ENCODE results near the gene RNGTT. TPM values are rescaled to one million over a fixed set of nuclear protein-coding genes. Genes with fewer than 3 reads are reported as not detected.
A peak's percentile ranks its signal among the peaks of the same experiment; 100 is the strongest.
"Not testable (repeated sequence)": the region's sequence is repeated elsewhere in the genome, so short reads cannot be mapped to it uniquely, and the experiment has no call there.

The RNGTT gene
- total RNA-seq (2014; rRNA removed; shearing (Covaris generic)): 16.1 and 18.2 TPM in 2 replicates

GRCh38 chr6:88963139-88964090, at the start of gene RNGTT:
Gene RNGTT, minus strand, starts transcription at chr6:88963618. Its CDS starts 209 bp downstream, at chr6:88963409.
- DNase-seq (ENCODE audit: low spot score): peak; percentile 94

- no peak for DNase-seq (ENCODE audit: low spot score)
Measured at GRCh38 chr6:89011436-89011835, 48.0 kb upstream of the RNGTT start.

DNA sequence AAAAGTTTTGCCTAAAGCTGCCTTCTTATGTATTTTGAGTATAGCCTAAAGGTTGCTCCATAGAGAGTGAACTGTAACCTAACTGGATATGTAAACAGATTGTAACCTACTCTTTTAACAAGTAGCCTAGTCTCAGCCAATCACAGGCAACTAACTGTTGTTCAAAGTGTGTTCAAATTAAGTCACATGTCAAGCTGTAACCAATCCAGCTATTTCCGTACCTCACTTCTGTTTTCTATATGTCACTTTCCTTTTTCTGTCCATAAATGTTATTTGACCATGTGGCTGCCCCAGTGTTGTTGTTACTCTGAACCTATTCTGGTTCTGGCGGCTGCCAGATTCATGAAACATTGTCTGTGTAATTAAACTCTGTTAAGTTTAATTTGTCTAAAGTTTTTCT, 47.4 kb upstream of the RNGTT start:
- DNase-seq (ENCODE audit: low spot score): no peak

- DNase-seq (ENCODE audit: low spot score): no peak
Measured at GRCh38 chr6:89009624-89010059, 46.2 kb upstream of the RNGTT start.

- DNase-seq (ENCODE audit: low spot score): no peak
Measured at GRCh38 chr6:89008815-89009374, 45.5 kb upstream of the RNGTT start.

DNA sequence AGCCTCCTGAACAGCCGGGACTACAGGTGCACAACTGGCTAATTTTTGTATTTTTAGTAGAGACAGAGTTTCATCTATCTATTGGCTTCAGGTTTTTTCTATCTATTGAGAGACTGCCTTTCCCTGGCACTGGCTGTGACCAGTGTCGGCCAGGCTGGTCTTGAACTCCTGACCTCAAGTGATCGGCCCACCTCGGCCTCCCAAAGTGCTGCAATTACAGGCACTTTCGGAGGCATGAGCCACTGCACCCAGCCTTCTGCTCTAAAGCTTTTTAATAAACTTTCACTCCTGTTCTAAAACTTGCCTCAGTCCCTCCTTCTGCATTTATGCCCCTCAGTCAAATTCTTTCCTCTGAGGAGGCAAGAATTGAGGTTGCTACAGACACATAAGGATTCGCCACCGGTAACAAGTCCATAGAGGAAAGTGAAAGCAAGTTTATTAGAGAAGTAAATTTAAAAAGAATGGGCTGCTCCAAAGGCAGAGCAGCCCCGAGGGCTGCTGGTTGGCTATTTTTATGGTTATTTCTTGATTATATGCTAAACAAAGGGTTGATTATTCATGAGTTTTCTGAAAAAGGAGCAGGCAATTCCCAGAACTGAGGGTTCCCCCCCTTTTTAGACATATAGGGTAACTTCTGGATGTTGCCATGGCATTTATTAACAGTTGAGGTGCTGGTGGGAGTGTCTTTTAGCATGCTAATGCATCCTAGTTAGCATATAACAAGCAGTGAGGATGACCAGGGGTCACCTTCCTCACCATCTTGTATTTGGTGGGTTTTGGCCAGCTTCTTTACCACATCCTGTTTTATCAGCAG, 44.8 kb upstream of the RNGTT start:
- DNase-seq (ENCODE audit: low spot score): no peak

DNA sequence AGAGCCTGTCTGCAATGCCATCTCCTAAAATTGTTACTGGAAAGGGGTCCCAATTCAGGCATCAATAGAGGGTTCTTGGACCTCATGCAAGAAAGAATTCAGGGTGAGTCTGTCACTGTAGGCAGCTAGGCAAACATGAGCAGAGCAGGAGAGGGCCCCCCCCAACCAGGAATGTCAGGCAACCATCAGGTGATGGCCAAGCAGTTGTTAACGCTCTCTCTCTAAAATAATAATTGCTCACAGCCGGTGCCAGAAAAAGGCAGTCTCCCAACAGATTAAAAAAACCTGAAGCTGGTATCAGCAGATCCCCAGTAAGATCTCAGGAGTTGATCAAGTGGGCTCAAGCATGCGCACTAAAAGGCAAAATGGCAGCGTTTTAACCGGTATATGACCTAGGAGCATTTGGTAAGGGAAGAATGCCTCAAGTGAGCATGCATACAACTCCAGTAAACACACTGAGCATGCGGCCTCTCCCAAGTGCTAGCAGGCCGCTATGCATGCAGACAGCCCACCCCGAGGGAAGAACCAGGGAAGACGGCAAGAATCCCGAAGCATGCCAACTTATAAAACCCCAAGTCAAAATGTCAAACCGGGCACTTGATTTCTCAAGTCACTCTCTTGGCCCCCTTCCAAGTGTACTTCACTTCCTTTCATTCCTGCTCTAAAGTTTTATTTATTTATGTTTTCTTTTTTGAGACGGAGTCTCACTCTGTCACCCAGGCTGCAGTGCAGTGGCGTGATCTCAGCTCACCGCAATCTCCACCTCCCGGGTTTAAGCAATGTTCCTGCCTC, 44.0 kb upstream of the RNGTT start:
- peak; percentile 47 for DNase-seq (ENCODE audit: low spot score)

GRCh38 chr6:89002523-89002922, 39.1 kb upstream of the RNGTT start:
- DNase-seq (ENCODE audit: low spot score): no peak

DNA sequence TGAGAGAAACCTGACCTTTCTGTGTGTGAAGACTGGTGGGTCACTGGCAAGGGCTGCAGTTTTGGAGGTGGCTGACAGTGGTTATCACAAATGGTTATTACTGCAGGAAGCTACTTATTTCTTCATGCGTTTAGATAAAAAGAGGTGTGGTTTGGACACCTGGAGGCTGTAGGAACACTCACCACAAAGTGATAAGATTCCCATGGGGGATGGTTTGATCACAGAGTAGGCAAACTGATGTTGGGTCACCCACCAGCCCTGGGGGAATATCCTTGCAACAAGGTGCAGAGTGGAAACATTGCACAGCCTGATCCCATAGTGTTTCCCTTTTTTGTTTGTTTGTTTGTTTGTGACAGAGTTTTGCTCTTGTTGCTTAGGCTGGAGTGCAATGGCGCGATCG, 33.9 kb upstream of the RNGTT start:
- DNase-seq (ENCODE audit: low spot score): no peak

DNA sequence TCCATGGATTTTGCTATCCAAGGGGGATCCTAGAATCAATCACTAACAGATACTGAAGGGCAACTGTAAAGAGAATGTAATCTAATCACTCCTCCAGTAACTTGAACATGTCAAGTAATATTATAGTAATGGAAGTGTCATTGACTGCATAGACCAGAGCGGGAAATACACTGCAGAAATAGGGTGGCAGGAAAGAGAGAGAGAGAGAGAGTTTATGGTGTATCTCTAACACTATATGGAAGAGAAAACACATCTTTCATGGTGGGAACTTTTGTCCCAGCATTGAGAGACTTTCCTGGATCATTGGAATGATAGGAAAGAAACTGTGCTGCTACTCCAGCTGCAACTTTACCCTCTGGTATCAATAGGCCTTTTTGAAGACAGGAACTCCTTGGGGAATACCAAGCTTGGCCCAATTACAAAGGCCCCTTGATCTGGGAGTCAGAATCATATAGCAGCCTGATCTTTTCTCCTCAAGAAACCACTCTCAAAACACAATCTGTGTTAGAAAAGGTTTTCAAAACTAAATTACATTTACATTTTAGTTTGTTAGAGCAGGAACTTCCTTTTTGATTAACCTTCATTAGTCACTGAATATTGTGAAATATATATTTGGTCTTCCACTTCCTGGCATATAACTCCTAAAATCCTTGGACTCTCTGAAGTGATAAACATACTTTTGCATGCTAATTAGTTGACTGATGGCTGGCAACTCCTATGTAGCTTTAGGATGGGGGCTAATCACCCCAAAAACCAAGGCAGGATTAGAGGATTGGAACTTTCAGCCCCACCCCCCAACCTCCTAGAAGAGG, 29.5 kb upstream of the RNGTT start:
- DNase-seq (ENCODE audit: low spot score): no peak

- DNase-seq (ENCODE audit: low spot score): no peak
Measured at GRCh38 chr6:88989215-88989614, 25.8 kb upstream of the RNGTT start.

DNA sequence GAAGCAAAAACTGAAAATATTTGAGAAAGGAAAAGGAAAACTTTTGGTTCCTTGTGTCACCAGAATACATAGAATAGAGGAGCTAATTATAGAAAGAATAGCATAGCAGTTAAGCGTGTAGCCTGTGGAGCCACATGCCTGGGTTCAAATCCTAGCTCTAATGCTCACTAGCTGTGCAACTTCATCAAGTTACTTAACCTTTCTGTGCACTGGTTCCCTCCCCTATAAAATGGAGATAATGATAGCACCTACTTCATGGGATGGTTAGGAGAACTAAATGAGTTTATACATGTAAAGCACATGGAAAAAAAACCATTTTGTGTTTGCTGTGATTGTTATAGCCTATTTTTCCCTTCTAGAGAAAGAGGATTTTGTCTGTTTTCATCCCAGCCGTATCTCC, 24.5 kb upstream of the RNGTT start:
- no peak for DNase-seq (ENCODE audit: low spot score)

GRCh38 chr6:88985901-88986300, 22.5 kb upstream of the RNGTT start:
- DNase-seq (ENCODE audit: low spot score): no peak

DNA sequence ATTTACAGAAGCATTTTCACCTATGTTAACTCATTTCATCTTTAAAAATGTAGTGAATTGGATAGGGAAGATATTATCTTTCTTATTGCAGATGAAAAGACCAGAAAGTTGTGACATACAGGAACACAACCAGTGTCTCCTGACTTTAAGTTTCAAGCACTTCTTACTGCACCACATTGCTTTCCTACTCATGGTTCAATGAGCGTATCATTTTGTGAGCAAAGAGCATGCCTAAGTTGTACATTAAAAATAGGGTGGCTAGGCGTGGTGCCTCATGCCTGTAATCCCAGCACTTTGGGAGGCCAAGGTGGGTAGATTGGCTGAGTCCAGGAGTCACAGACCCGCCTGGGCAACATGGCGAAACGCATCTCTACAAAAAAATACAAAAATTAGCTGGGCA, 21.2 kb upstream of the RNGTT start:
- no peak for DNase-seq (ENCODE audit: low spot score)

DNA sequence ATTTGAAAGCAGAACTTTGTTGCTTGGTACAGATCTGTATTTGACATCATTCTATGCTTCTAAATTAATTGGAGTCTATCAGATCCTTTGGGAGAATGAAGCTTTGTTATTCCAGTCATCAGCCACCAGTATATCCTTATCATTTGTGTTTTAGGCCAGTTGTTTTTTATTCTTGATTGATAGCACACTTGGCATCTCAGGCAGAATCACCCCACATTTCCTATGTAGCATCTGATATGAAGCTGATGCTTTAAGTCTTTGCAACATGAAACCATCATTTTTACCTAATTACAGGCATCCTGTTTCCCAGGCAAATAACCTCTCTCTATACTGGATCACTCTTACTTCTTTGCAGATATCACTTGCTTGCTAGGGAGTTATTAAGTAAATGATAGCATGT, 20.7 kb upstream of the RNGTT start:
- no peak for DNase-seq (ENCODE audit: low spot score)

DNA sequence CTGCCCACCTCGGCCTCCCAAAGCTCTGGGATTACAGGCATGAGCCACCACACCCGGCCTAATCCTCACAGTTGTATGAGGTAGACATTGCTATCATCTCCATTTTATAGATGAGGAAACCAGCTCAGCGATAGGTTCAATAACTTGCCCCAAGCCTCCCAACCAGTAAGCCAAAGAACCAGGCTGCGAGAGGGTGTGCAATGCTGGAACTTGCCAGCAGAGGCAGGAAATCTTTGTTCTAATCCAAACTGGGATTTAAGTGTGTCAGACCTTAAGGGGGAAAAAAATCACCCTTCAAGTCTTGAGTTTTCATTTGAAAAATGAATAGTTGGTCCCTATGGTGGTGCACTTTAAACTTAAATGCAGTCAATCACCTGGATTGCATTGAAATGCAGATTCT, 20.1 kb upstream of the RNGTT start:
- no peak for DNase-seq (ENCODE audit: low spot score)

GRCh38 chr6:88983129-88983528, 19.7 kb upstream of the RNGTT start:
- DNase-seq (ENCODE audit: low spot score): not testable (repeated sequence)

- DNase-seq (ENCODE audit: low spot score): peak; percentile 41
Measured at GRCh38 chr6:88982720-88983119, 19.3 kb upstream of the RNGTT start.

DNA sequence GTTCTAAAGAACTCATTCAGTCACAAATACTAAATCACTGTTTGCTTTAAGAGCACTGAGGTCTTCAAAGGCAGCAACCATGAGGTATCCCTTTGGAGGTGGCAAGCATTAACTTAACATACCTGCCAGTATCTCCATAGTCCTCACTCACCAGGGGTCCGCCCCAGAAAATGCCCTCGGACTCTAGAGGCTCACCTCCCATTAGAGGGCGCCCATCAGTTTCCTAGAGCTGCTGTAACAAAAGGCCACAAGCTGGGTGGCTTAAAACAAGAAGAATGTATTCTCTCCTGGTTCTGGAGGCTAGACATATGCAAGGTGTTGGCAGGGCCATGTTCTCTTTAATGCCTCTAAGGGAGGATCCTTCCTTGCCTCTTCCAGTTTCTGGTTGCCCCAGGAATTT, 12.0 kb upstream of the RNGTT start:
- no peak for DNase-seq (ENCODE audit: low spot score)

Measured in H4 (cell line).